ENCODE results near the gene SLC13A2. TPM values are rescaled to one million over a fixed set of nuclear protein-coding genes. Genes with fewer than 3 reads are reported as not detected.

Gene SLC13A2
- total and polyA plus RNA-seq, 12 donors: 0.03 to 1.6 (median 0.05) TPM; not detected in 9

- Histone ChIP-seq H3K9me3 (replicated peaks in 1 of 3) (no peaks in the 10 kb centered on the region), H3K4me3 (no peak overlapping the region), H3K27me3 (no peaks in the 10 kb centered on the region), H3K27ac (no peak overlapping the region), H3K36me3 (replicated peaks in 1 of 2) (peaks cover 0 to 1% of the 10 kb centered on the region in 2 donors), H3K4me1 (replicated peaks in 1 of 2) (no peaks in the 10 kb centered on the region)
- DNase-seq: no peak
- intact Hi-C loops (cut with DNase I): loop anchor here in 1 of 2 donors (2.0 kb wide), 1 partner anchor 49 kb away; no protein-coding TSS in a partner anchor
- TF ChIP-seq POLR2A (IDR thresholded peaks at IDR 0.05) (no peak), CTCF (IDR thresholded peaks at IDR 0.05) (no peak)
- 76 to 87% (median 84%) methylated on average over 4 of the region's 4 CpGs for WGBS, 4 donors
Measured at GRCh38 chr17:28541439-28541838, 68.0 kb downstream of the SLC13A2 start.

- peaks cover 0 to 12% of the 10 kb centered on the region in 2 donors for H3K36me3 ChIP-seq (replicated peaks in 1 of 2)
- TF ChIP-seq POLR2A (IDR thresholded peaks at IDR 0.05) (no peak), CTCF (IDR thresholded peaks at IDR 0.05) (no peak)
- intact Hi-C loops (cut with DNase I): loop anchor here (5.0 kb wide), 1 partner anchor 68 kb away; the partner anchor contains the start of gene RSKR (in 2 of the 2)
- H3K27ac ChIP-seq: no peak overlapping the region
- WGBS, 4 donors: 90 to 98% (median 92%) methylated on average over 4 of the region's 4 CpGs
- no peak overlapping the region for H3K4me3 ChIP-seq
- H3K27me3 ChIP-seq: no peaks in the 10 kb centered on the region
- H3K9me3 ChIP-seq (replicated peaks in 1 of 3): no peaks in the 10 kb centered on the region
- peaks cover 0 to 2% of the 10 kb centered on the region in 2 donors for H3K4me1 ChIP-seq (replicated peaks in 1 of 2)
- no peak for DNase-seq
Measured at GRCh38 chr17:28544402-28545140, 71.1 kb downstream of the SLC13A2 start.

- peaks cover 0 to 8% of the 10 kb centered on the region in 2 donors for H3K4me1 ChIP-seq (replicated peaks in 1 of 2)
- no peak for DNase-seq
- no peak overlapping the region for H3K27ac ChIP-seq
- no peaks in the 10 kb centered on the region for H3K27me3 ChIP-seq
- TF ChIP-seq CTCF (IDR thresholded peaks at IDR 0.05) (no peak), POLR2A (IDR thresholded peaks at IDR 0.05) (no peak)
- H3K4me3 ChIP-seq: no peak overlapping the region
- H3K9me3 ChIP-seq (replicated peaks in 1 of 3): no peaks in the 10 kb centered on the region
- H3K36me3 ChIP-seq (replicated peaks in 1 of 2): peaks cover 0 to 12% of the 10 kb centered on the region in 2 donors
- intact Hi-C loops (cut with DNase I): loop anchor here (5.0 kb wide), 1 partner anchor 67 kb away; the partner anchor contains the start of gene RSKR (in 2 of the 2)
- 78 to 84% (median 79%) methylated on average over 2 of the region's 2 CpGs for WGBS, 4 donors
Measured at GRCh38 chr17:28545141-28545503, 71.7 kb downstream of the SLC13A2 start.

GRCh38 chr17:28545787-28546415, 72.5 kb downstream of the SLC13A2 start:
- 71 to 82% (median 75%) methylated on average over 4 to 6 of the region's 6 CpGs for WGBS, 4 donors
- H3K27me3 ChIP-seq: no peaks in the 10 kb centered on the region
- H3K9me3 ChIP-seq (replicated peaks in 1 of 3): no peaks in the 10 kb centered on the region
- no peak for DNase-seq
- intact Hi-C loops (cut with DNase I): loop anchor here (5.0 kb wide), 1 partner anchor 66 kb away; the partner anchor contains the start of gene RSKR (in 2 of the 2)
- H3K4me1 ChIP-seq (replicated peaks in 1 of 2): peaks cover 0 to 8% of the 10 kb centered on the region in 2 donors
- H3K27ac ChIP-seq: no peak overlapping the region
- TF ChIP-seq CTCF (IDR thresholded peaks at IDR 0.05): no peak
- no peak for TF ChIP-seq POLR2A (IDR thresholded peaks at IDR 0.05)
- H3K36me3 ChIP-seq (replicated peaks in 1 of 2): peaks cover 0 to 12% of the 10 kb centered on the region in 2 donors
- no peak overlapping the region for H3K4me3 ChIP-seq

Measured in adrenal gland (tissue), 12 donors.